Small intestine (tissue), 16 donors: ENCODE data around the gene GZMM. TPM values are rescaled to one million over a fixed set of nuclear protein-coding genes. Genes with fewer than 3 reads are reported as not detected.

Source experiments
- DNase-seq, 2 donors: peaks; one replicate each; pipeline versions ENCODE4 v3.0.0 to v3.0.0-alpha.2; 2013
- FAIRE-seq: peaks from 2 replicates; lab custom pipeline; 2012; peaks lifted over from hg19 to GRCh38; lab: Jason Lieb, UNC
- H3K27ac ChIP-seq, 3 donors: one replicate each; pipeline ENCODE4 v1.5.1; 2013; ENCODE audit warnings: low read length in 2 of 3, mild to moderate bottlenecking in 2 of 3, control low read depth in 1 of 3, inconsistent platforms in 1 of 3, low read depth in 1 of 3, moderate library complexity in 1 of 3
- H3K27me3 ChIP-seq, 3 donors: one replicate each; pipeline ENCODE4 v1.6.1; 2013; ENCODE audit warnings: low read length in 3 of 3, inconsistent platforms in 1 of 3; ENCODE audit not compliant: control insufficient read depth in 3 of 3, insufficient read depth in 3 of 3
- H3K36me3 ChIP-seq, 3 donors: one replicate each; pipeline ENCODE4 v1.6.1; 2013; ENCODE audit warnings: low read length in 3 of 3, inconsistent platforms in 1 of 3, low read depth in 1 of 3, mild to moderate bottlenecking in 1 of 3, moderate library complexity in 1 of 3; ENCODE audit not compliant: control insufficient read depth in 3 of 3, insufficient read depth in 2 of 3
- H3K4me1 ChIP-seq, 3 donors: one replicate each; pipeline ENCODE4 v1.6.1; 2013; ENCODE audit warnings: low read length in 2 of 3, inconsistent platforms in 1 of 3, low read depth in 1 of 3, mild to moderate bottlenecking in 1 of 3, moderate library complexity in 1 of 3; ENCODE audit not compliant: control insufficient read depth in 3 of 3, insufficient read depth in 2 of 3
- H3K4me3 ChIP-seq, 3 donors: one replicate each; pipeline ENCODE4 v1.5.1; 2013; ENCODE audit warnings: low read length in 3 of 3, control low read depth in 1 of 3, inconsistent platforms in 1 of 3, low read depth in 1 of 3, mild to moderate bottlenecking in 1 of 3, moderate library complexity in 1 of 3
- H3K9me3 ChIP-seq, 2 donors: one replicate each; pipeline ENCODE4 v1.6.1; 2013; ENCODE audit warnings: low read depth in 1 of 2, low read length in 1 of 2; ENCODE audit not compliant: control insufficient read depth in 2 of 2, insufficient read depth in 1 of 2
- WGBS, 3 donors: extraction: QIAGEN DNeasy Blood & Tissue Kit; methylation state at CpG; one replicate each; pipeline ENCODE4 v1.1.7; 2013; 5-methylcytosine and 5-hydroxymethylcytosine counted together
- long read RNA-seq, 10 donors: transcript quantifications; one replicate each; lab custom pipeline, GENCODE V29; 2026
- polyA plus RNA-seq, 4 donors: library from polyadenylated mRNA; stranded (reverse) in 3 of 4; unstranded in 1 of 4; fragments of 200-250 nt in 3 of 4; fragments of 120-200 nt in 1 of 4; gene quantifications; one replicate each; pipeline versions ENCODE4 v1.2.1 to v1.2.3, GENCODE V29; 2013
- donor health status: healthy with polysubstance abuse.
- donor health status: control.
- donor health status: control.
- donor health status: Bipolar disorder and iron deficiency.
- donor health status: healthy.

Gene GZMM
- 1 to 10 TPM in 3 of 4 donors, under 1 TPM in 1; 0.89 to 5.7 (median 1.8) TPM for polyA plus RNA-seq
- long read RNA-seq, donor 1 = 0 reads
- long read RNA-seq, donor 2 = 0 reads
- long read RNA-seq, donor 3, partial matches to known transcripts = 0 of 2 reads
- long read RNA-seq, donor 3, other reads (novel, unspliced or antisense) = 0 of 2 reads
- long read RNA-seq, donor 4 = 0 reads
- long read RNA-seq, donor 5 = 0 reads
- long read RNA-seq, donor 6, partial matches to known transcripts = 0 of 1 reads
- long read RNA-seq, donor 6, other reads (novel, unspliced or antisense) = 0 of 1 reads
- long read RNA-seq, donor 7 = 0 reads
- long read RNA-seq, donor 8 = 0 reads
- long read RNA-seq, donor 9 = 0 reads
- long read RNA-seq, donor 10, partial matches to known transcripts = 0 of 1 reads
- long read RNA-seq, donor 10, other reads (novel, unspliced or antisense) = 0 of 1 reads

DNA sequence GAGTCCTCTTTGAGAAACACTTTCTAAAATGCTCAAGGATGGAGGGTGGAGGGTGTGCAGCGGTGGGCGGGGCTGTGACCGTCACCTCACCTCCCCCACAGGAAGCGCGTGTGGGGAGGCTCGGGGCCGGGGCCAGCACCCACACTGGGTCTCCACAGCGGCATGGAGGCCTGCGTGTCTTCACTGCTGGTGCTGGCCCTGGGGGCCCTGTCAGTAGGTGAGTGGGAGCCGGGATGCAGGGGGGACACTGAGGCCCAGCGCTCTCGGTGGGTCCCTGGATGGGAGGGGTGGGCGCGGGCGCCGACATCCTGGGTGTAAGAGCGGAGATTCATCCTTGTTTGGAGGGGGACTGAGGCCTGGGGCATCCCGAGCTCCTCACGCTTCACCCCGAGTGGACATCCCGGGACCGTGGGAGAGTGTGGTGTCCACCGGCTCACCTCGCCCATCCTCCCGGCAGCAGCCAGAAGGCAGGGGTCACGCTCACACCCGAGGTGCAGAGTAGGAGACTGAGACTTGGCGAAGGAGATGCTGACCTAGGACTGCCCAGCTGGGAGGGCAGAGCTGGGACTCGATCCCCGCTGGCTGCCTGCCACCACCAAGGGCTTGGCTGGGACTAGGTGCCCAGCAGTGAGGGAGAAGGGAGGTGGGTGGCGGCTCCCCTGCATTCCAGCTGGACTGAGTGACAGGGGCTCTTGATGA, at the start of gene GZMM:
Gene GZMM, plus strand, starts transcription at position 144 of the 699 bp plus-strand sequence. Its CDS starts 19 bp downstream, at position 163.
- Histone ChIP-seq H3K4me1 (no peaks in the 10 kb centered on the region), H3K27me3 (peaks cover 0 to 2% (median 0%) of the 10 kb centered on the region in 3 donors), H3K9me3 (no peaks in the 10 kb centered on the region), H3K4me3 (peak within 1 kb of the TSS in 1 of 3 donors; percentile 41), H3K27ac (peak within 1 kb of the TSS in 1 of 3 donors; percentile 2), H3K36me3 (peaks cover 0 to 34% (median 4%) of the 10 kb centered on the region in 3 donors)
- DNase-seq (peak in 1 of 2 donors; percentile 36), FAIRE-seq (no peak)
- WGBS, 3 donors = 38 to 57% (median 48%) methylated on average over 24 to 31 of the region's 31 CpGs

DNA sequence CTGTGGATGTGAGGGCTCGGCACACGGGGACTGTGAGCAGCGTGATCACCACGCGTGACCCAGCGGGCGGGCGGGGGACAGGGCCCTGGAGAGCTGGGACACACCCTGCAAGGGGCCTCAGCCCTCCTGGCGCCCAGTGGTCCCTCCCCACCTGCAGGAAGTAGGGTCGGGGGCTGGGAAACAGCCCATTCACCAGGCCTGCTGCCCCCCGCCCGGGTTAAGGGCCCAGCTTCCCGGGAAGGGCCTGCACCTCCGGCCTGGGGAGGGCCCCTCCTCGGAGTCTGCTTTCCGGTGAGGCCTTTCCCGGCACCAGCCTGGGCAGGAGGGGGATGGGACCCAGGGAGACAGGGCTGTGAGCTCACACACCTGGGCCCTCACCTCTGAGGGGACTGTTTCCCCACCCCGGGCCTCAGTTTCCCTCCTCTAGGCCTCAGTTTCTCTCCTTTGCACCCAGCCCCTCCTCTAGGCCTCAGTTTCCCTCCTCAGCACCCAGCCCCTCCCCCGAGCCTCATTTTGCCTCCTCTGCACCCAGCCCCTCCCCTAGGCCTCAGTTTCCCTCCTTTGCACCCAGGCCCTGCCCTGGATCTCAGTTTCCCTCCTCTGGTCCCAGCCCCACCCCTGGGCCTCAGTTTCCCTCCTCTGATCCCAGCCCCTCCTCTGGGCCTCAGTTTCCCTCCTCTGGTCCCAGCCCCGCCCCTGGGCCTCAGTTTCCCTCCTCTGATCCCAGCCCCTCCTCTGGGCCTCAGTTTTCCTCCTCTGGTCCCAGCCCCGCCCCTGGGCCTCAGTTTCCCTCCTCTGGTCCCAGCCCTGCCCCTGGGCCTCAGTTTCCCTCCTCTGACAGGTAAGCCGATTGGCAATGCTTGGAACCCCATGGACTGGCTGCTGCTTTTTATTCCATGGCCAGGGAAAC, 49.4 kb upstream of the GZMM start:
- DNase-seq = peak in 1 of 2 donors; percentile 40
- H3K4me1 ChIP-seq = peaks cover 0 to 5% (median 0%) of the 10 kb centered on the region in 3 donors
- no peak for FAIRE-seq

DNA sequence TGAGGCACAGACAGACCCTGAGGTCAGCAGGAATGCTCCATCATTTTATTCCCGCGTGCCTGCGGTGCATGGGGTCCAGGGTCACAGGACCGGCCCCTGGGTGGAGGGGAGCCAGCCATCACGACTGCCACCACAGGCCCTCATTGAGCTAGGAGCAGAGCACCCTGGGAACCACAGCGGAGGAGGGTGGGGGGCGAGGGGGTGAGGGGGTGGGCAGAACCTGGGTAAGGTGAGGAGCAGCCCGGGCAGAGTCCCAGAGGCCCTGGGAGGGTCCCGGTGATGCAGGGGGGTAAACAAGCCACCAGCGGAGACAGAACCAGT, 48.8 kb upstream of the GZMM start:
- H3K27ac ChIP-seq = no peak overlapping the region
- H3K27me3 ChIP-seq = peaks cover 4 to 34% (median 10%) of the 10 kb centered on the region in 3 donors
- DNase-seq (peak in 1 of 2 donors; percentile 1), FAIRE-seq (no peak)
- whole genome bisulfite sequencing, 3 donors = 29 to 50% (median 49%) methylated on average over 10 of the region's 10 CpGs
- peaks cover 0 to 5% (median 0%) of the 10 kb centered on the region in 3 donors for H3K4me1 ChIP-seq
- no peaks in the 10 kb centered on the region for H3K36me3 ChIP-seq
- H3K4me3 ChIP-seq = no peak overlapping the region
- H3K9me3 ChIP-seq = no peaks in the 10 kb centered on the region

More for the DNA sequence above, 49.4 kb upstream of the GZMM start:
- Histone ChIP-seq H3K4me3 (no peak overlapping the region), H3K9me3 (no peaks in the 10 kb centered on the region), H3K27ac (no peak overlapping the region), H3K36me3 (no peaks in the 10 kb centered on the region), H3K27me3 (peaks cover 4 to 29% (median 10%) of the 10 kb centered on the region in 3 donors)
- WGBS, 3 donors = 35 to 36% (median 36%) methylated on average over 13 to 22 of the region's 22 CpGs

DNA sequence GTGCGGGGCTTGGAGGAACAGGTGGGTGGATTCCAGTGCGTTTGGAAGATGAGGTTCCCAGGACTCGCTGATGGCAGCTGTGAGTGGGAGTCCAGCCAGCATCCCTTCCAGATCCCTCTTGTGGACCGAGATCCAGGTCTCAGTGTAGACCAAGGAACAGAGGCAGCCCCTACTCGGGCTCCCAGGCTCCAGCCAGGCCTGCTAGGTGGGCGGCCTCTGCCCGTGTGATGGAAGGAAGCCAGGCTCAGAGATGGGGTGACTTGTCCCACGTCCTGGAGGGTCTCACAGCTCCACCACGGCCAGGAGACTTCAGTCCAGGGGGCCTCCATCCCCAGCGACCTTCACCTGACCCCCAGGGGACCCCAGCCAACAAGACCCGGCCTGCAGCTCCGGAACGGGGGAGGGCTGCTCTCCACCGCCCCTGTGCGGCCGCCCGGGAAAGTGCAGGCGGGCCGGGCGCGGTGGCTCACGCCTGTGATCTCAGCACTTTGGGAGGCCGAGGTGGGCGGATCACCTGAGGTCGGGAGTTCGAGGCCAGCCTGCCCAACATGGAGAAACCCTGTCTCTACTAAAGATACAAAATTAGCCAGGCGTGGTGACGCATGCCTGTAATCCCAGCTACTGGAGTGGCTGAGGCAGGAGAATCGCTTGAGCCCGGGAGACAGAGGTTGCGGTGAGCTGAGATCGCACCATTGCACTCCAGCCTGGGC, 48.3 kb upstream of the GZMM start:
- 12 to 19% (median 16%) methylated on average over 31 to 32 of the region's 32 CpGs for WGBS, 3 donors
- Histone ChIP-seq H3K4me3 (no peak overlapping the region), H3K4me1 (peaks cover 0 to 5% (median 0%) of the 10 kb centered on the region in 3 donors), H3K27ac (no peak overlapping the region), H3K27me3 (peaks cover 4 to 36% (median 10%) of the 10 kb centered on the region in 3 donors), H3K9me3 (no peaks in the 10 kb centered on the region), H3K36me3 (no peaks in the 10 kb centered on the region)
- no peak for FAIRE-seq
- DNase-seq = peak in 1 of 2 donors; percentile 58

DNA sequence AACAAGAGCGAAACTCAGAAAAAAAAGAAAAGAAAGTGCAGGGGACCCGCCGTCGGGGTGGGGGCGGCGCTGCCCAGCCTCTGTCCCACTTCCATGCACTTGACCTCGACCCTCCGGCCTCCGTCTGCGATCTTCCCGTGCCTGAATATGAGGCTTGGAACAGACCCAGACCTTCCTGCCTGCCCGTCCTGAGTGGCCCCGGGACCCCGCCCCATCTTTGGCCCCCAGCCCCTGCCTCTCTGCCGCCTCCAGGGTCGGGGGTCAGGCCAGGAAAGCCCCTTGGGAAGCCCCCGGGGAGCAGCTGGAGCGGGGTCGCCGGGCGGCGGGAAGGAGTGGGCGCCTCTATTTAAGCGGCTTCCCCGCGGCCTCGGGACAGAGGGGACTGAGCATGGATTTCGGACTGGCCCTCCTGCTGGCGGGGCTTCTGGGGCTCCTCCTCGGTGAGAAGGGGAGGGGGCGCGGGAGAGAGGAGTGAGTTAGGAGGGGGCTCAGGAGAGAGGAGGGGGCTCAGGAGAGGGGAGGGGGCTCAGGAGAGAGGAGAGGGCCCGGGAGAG, 47.7 kb upstream of the GZMM start, which contains the start of gene MADCAM1:
Gene MADCAM1, plus strand, starts transcription at position 375 of the 554 bp plus-strand sequence. Its CDS starts 14 bp downstream, at position 389.
- no peak for FAIRE-seq
- Histone ChIP-seq H3K27ac (no peak within 1 kb of the TSS), H3K36me3 (no peaks in the 10 kb centered on the region), H3K4me3 (peak within 1 kb of the TSS in 1 of 3 donors; percentile 15), H3K27me3 (peaks cover 4 to 36% (median 10%) of the 10 kb centered on the region in 3 donors), H3K4me1 (peaks cover 0 to 5% (median 0%) of the 10 kb centered on the region in 3 donors), H3K9me3 (no peaks in the 10 kb centered on the region)
- DNase-seq = no peak
- WGBS, 3 donors = 12 to 19% (median 17%) methylated on average over 26 to 33 of the region's 33 CpGs

DNA sequence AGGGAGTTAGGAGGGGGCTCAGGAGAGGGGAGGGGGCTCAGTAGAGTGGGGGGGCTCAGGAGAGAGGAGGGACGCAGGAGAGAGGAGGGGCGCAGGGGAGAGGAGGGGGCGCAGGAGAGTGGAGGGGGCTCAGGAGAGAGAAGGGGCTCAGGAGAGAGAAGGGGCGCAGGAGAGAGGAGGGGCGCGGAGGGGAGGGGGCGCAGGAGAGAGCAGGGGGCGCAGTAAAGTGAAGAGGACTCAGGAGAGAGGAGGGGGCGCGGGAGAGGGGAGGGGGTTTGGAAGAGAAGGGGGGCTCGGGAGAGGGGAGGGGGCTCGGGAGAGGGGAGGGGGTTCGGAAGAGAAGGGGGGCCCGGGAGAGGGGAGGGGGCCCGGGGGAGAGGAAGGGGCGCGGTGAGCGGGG, 46.9 kb upstream of the GZMM start:
- no peak overlapping the region for H3K4me3 ChIP-seq
- no peaks in the 10 kb centered on the region for H3K9me3 ChIP-seq
- WGBS, 3 donors = 5 to 11% (median 10%) methylated on average over 3 to 18 of the region's 18 CpGs
- H3K27me3 ChIP-seq = peaks cover 4 to 39% (median 10%) of the 10 kb centered on the region in 3 donors
- no peaks in the 10 kb centered on the region for H3K36me3 ChIP-seq
- H3K27ac ChIP-seq = no peak overlapping the region
- no peak for FAIRE-seq
- H3K4me1 ChIP-seq = peaks cover 0 to 5% (median 0%) of the 10 kb centered on the region in 3 donors
- no peak for DNase-seq

DNA sequence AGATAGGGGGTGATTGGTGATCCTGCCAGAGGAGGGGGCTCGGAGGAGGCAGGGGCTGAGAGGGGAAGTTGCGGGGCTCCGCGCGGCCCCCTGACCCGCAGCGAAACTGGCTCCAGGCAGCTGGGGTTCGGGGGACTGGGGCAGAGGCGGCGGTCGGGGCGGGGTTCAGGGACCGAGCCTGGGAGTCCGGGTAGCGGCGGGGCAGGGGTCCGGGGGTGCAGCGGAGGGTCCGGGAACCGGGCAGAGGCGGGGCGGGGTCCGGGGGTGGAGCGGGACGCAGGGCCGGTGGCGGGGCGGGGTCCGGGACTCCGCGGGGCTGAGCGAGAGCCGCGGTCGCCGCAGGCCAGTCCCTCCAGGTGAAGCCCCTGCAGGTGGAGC, 46.4 kb upstream of the GZMM start:
- H3K4me3 ChIP-seq = peak overlapping the region in 1 of 3 donors; percentile 15
- no peak for FAIRE-seq
- no peaks in the 10 kb centered on the region for H3K36me3 ChIP-seq
- peaks cover 0 to 5% (median 0%) of the 10 kb centered on the region in 3 donors for H3K4me1 ChIP-seq
- DNase-seq = peak in 1 of 2 donors; percentile 2
- H3K9me3 ChIP-seq = no peaks in the 10 kb centered on the region
- no peak overlapping the region for H3K27ac ChIP-seq
- peaks cover 4 to 39% (median 10%) of the 10 kb centered on the region in 3 donors for H3K27me3 ChIP-seq
- WGBS, 3 donors = 0 to 6% (median 1%) methylated on average over 5 to 36 of the region's 36 CpGs
